Parathyroid adenoma (tissue), 2 donors: ENCODE results near the gene SPTBN1.

ENCODE experiments used
- H2AFZ ChIP-seq: fragments of 300-600 bp; sonication (generic); one replicate; pipeline ENCODE4 v1.7.0; 2017; ENCODE audit warnings: antibody characterized with exemption, mild to moderate bottlenecking
- H3K27ac ChIP-seq: fragments of 300-600 bp; sonication (generic); one replicate; pipeline ENCODE4 v1.7.0; 2017
- H3K27me3 ChIP-seq: fragments of 300-600 bp; sonication (generic); one replicate; pipeline ENCODE4 v1.7.0; 2017; ENCODE audit warnings: low read length; ENCODE audit not compliant: control insufficient read depth, insufficient read depth
- H3K36me3 ChIP-seq: fragments of 300-600 bp; sonication (generic); one replicate; pipeline ENCODE4 v1.7.0; 2017; ENCODE audit warnings: low read length; ENCODE audit not compliant: control insufficient read depth, insufficient read depth
- H3K4me1 ChIP-seq: fragments of 300-600 bp; sonication (generic); one replicate; pipeline ENCODE4 v1.7.0; 2017; ENCODE audit warnings: control low read depth
- H3K4me2 ChIP-seq: fragments of 300-600 bp; sonication (generic); one replicate; pipeline ENCODE4 v1.7.0; 2017; ENCODE audit warnings: low read length
- H3K4me3 ChIP-seq: fragments of 300-600 bp; sonication (generic); one replicate; pipeline ENCODE4 v1.7.0; 2017; ENCODE audit warnings: low read depth, low read length
- H3K79me2 ChIP-seq: fragments of 300-600 bp; sonication (generic); one replicate; pipeline ENCODE4 v1.7.0; 2017; ENCODE audit warnings: control low read depth
- H3K9ac ChIP-seq: fragments of 300-600 bp; sonication (generic); one replicate; pipeline ENCODE4 v1.7.0; 2017; ENCODE audit warnings: mild to moderate bottlenecking
- H3K9me3 ChIP-seq: fragments of 300-600 bp; sonication (generic); one replicate; pipeline ENCODE4 v1.7.0; 2017; ENCODE audit warnings: low read length; ENCODE audit not compliant: control insufficient read depth
- CTCF ChIP-seq: fragments of 300-600 bp; sonication (generic); IDR thresholded peaks from one replicate; pipeline ENCODE4 v1.7.0; 2017; ENCODE audit warnings: antibody characterized with exemption, mild to moderate bottlenecking
- donor health status: primary hyperparathyroidism.

The SPTBN1 gene

GRCh38 chr2:54680397-54681041 lies 224.4 kb downstream of the SPTBN1 start:
- no peak for TF ChIP-seq CTCF
- Histone ChIP-seq H2AFZ (no peak overlapping the region), H3K9me3 (no peaks in the 10 kb centered on the region), H3K79me2 (no peaks in the 10 kb centered on the region), H3K27ac (no peak overlapping the region), H3K9ac (no peak overlapping the region), H3K4me2 (no peak overlapping the region), H3K4me1 (peaks cover 4% of the 10 kb centered on the region), H3K4me3 (no peak overlapping the region), H3K36me3 (no peaks in the 10 kb centered on the region), H3K27me3 (no peaks in the 10 kb centered on the region)

- no peaks in the 10 kb centered on the region for H3K4me1 ChIP-seq
- H3K27ac ChIP-seq, result no peak overlapping the region
- TF ChIP-seq CTCF, result no peak
- H2AFZ ChIP-seq, result no peak overlapping the region
- no peaks in the 10 kb centered on the region for H3K79me2 ChIP-seq
- H3K9me3 ChIP-seq, result no peaks in the 10 kb centered on the region
- H3K4me3 ChIP-seq, result no peak overlapping the region
- no peak overlapping the region for H3K4me2 ChIP-seq
- H3K9ac ChIP-seq, result no peak overlapping the region
- no peaks in the 10 kb centered on the region for H3K36me3 ChIP-seq
- no peaks in the 10 kb centered on the region for H3K27me3 ChIP-seq
These were observed 225.3 kb downstream of the SPTBN1 start for GRCh38 chr2:54681416-54681815.

GRCh38 chr2:54683596-54683995 lies 227.5 kb downstream of the SPTBN1 start:
- Histone ChIP-seq H3K9ac (no peak overlapping the region), H3K9me3 (no peaks in the 10 kb centered on the region), H3K36me3 (no peaks in the 10 kb centered on the region), H3K4me1 (no peaks in the 10 kb centered on the region), H3K27me3 (no peaks in the 10 kb centered on the region), H3K27ac (no peak overlapping the region), H3K4me2 (no peak overlapping the region), H3K4me3 (no peak overlapping the region), H2AFZ (no peak overlapping the region), H3K79me2 (no peaks in the 10 kb centered on the region)
- TF ChIP-seq CTCF, result no peak

GRCh38 chr2:54685263-54685775 lies 229.2 kb downstream of the SPTBN1 start:
- H3K36me3 ChIP-seq, result no peaks in the 10 kb centered on the region
- no peaks in the 10 kb centered on the region for H3K79me2 ChIP-seq
- no peaks in the 10 kb centered on the region for H3K9me3 ChIP-seq
- no peak for TF ChIP-seq CTCF
- H3K27me3 ChIP-seq, result no peaks in the 10 kb centered on the region
- H2AFZ ChIP-seq, result no peak overlapping the region
- H3K4me2 ChIP-seq, result no peak overlapping the region
- H3K27ac ChIP-seq, result no peak overlapping the region
- no peak overlapping the region for H3K9ac ChIP-seq
- no peak overlapping the region for H3K4me3 ChIP-seq
- H3K4me1 ChIP-seq, result no peaks in the 10 kb centered on the region

GRCh38 chr2:54687595-54688152 lies 231.5 kb downstream of the SPTBN1 start:
- Histone ChIP-seq H3K79me2 (no peaks in the 10 kb centered on the region), H3K9me3 (no peaks in the 10 kb centered on the region), H3K36me3 (no peaks in the 10 kb centered on the region), H3K4me3 (no peak overlapping the region), H2AFZ (no peak overlapping the region), H3K27me3 (no peaks in the 10 kb centered on the region), H3K4me2 (no peak overlapping the region), H3K4me1 (peaks cover 8% of the 10 kb centered on the region), H3K27ac (no peak overlapping the region), H3K9ac (no peak overlapping the region)
- no peak for TF ChIP-seq CTCF
